Lower lobe of right lung (tissue), 2 donors: ENCODE results near the gene CCDC85C. TPM values are rescaled to one million over a fixed set of nuclear protein-coding genes. Genes with fewer than 3 reads are reported as not detected.
A peak's percentile ranks its signal among the peaks of the same experiment; 100 is the strongest.

Source experiments
- ATAC-seq, 2 donors: fragments of 200-7000 bp; cut with Tn5 transposase; one replicate each; pipeline ENCODE4 v1.9.1; 2020 to 2022; ENCODE audit warnings: mild to moderate bottlenecking in 2 of 2, moderate library complexity in 2 of 2
- DNase-seq: peaks from one replicate; pipeline ENCODE4 v3.0.0-alpha.2; 2020
- H3K27ac ChIP-seq: fragments of 200-600 bp; one replicate; pipeline ENCODE4 v1.8.0; 2022
- H3K27me3 ChIP-seq: fragments of 200-600 bp; one replicate; pipeline ENCODE4 v1.8.0; 2022; ENCODE audit warnings: low read depth
- H3K36me3 ChIP-seq: fragments of 200-600 bp; one replicate; pipeline ENCODE4 v1.8.0; 2022; ENCODE audit warnings: mild to moderate bottlenecking
- H3K4me1 ChIP-seq: fragments of 200-600 bp; one replicate; pipeline ENCODE4 v1.8.0; 2022
- H3K4me3 ChIP-seq: fragments of 200-600 bp; one replicate; pipeline ENCODE4 v1.8.0; 2022; ENCODE audit warnings: mild to moderate bottlenecking
- H3K9me3 ChIP-seq: fragments of 200-600 bp; one replicate; pipeline ENCODE4 v1.8.0; 2022
- intact Hi-C: fragments of 100-400 bp; cut with DNase I; formaldehyde crosslinking; loops from one replicate; pipeline ENCODE4 v1.11.0; 2022
- long read RNA-seq: library from polyadenylated mRNA; unstranded; transcript quantifications from one replicate; pipeline ENCODE4 v2.0.0, GENCODE V29; 2021
- total RNA-seq: library from RNA; stranded (reverse); fragmentation: NEBNext Ultra II Directional; extraction: Animal tissue kit (Norgen Biotek cat#: 25700); gene quantifications from one replicate; pipeline ENCODE4 v1.2.1, GENCODE V29; 2021
- TF ChIP-seq, protein P1 (sequence below): fragments of 200-600 bp; IDR thresholded peaks from one replicate; pipeline ENCODE4 v1.8.0; 2022; ENCODE audit warnings: antibody characterized with exemption, mild to moderate bottlenecking
- donor health status: DM: no; HTN: yes; CAD: no; lungs with severe emphysema.

CCDC85C gene
- total RNA-seq, result 15.3 TPM
- long read RNA-seq, partial matches to known transcripts, result 3 of 32 reads
- long read RNA-seq, other reads (novel, unspliced or antisense), result 29 of 32 reads

DNA sequence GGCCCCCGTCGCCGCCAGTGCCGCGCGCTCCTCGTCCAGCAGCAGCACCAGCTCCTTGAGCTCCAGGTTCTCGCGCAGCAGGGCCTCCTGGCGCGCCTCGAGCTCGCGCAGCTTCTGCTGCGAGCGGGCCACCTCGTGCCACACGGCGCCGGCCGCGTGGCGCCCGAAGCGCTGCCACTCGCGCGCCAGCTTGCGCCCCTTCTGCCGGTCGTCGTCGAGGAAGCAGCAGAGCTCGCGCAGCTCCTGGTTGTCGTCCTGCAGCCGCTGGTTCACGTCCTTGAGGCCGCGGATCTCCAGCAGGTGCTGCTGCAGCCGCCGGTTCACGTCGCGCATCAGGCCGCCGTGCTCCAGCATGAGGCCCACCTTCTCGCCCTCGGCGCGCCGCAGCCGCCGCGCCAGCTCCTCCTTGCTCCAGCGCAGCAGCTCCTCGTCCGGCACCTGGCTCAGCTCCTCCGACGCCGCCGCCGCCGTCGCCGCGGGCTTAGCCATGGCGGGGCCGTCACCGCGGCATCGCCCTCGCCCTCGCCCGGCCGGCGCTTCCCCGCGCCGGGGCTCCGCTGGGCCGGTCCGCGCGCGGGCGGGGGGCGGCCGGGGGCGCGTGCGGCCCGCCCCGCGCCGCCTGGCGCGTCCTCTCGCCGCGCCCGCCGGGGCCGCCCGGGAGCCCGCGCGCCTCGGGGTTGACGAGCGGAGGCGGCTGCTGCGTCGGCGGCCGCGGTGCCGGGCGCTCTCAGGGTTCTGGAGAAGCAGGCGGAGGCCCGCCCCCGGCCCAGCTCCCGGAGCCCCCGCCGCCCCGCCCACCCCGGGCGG, at the start of gene CCDC85C:
CCDC85C (minus strand) TSS at position 737 of the 807 bp plus-strand sequence; CDS start at position 489, 248 bp downstream.
- peak within 1 kb of the TSS; percentile 88 for H3K27ac ChIP-seq
- no peaks in the 10 kb centered on the region for H3K36me3 ChIP-seq
- TF ChIP-seq, protein P1, sequence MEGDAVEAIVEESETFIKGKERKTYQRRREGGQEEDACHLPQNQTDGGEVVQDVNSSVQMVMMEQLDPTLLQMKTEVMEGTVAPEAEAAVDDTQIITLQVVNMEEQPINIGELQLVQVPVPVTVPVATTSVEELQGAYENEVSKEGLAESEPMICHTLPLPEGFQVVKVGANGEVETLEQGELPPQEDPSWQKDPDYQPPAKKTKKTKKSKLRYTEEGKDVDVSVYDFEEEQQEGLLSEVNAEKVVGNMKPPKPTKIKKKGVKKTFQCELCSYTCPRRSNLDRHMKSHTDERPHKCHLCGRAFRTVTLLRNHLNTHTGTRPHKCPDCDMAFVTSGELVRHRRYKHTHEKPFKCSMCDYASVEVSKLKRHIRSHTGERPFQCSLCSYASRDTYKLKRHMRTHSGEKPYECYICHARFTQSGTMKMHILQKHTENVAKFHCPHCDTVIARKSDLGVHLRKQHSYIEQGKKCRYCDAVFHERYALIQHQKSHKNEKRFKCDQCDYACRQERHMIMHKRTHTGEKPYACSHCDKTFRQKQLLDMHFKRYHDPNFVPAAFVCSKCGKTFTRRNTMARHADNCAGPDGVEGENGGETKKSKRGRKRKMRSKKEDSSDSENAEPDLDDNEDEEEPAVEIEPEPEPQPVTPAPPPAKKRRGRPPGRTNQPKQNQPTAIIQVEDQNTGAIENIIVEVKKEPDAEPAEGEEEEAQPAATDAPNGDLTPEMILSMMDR, result no peak
- no peaks in the 10 kb centered on the region for H3K9me3 ChIP-seq
- no peak for DNase-seq
- H3K4me1 ChIP-seq, result peaks cover 55% of the 10 kb centered on the region
- peak within 1 kb of the TSS; percentile 89 for H3K4me3 ChIP-seq
- intact Hi-C loops, result no loop called here
- ATAC-seq, result no peak
- peaks cover 6% of the 10 kb centered on the region for H3K27me3 ChIP-seq

GRCh38 chr14:99651953-99652746, 48.1 kb upstream of the CCDC85C start:
- peaks cover 5% of the 10 kb centered on the region for H3K27me3 ChIP-seq

DNA sequence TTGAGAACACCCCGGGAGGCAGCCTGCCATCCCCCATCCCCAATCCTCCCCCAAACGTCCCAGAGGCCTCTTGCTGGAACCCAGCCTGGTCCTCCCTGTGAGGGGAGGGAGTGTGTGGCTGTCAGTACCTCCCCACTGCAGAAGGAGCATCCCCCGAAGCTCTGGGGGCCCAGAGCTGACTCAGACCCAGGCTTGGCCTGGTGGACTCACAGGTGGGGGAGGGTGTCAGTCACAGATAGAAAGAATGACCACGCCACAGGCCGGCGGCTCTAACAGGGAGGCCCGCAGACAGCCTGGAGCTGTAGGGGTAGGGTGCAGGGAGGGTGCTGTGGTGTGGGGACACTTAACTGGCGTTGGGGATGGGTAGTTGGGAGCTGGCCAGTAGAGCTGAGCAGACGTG, 46.2 kb upstream of the CCDC85C start:
- TF ChIP-seq, protein P1, result no peak
- peaks cover 6% of the 10 kb centered on the region for H3K4me1 ChIP-seq
- H3K36me3 ChIP-seq, result no peaks in the 10 kb centered on the region
- DNase-seq, result no peak
- H3K4me3 ChIP-seq, result no peak overlapping the region
- ATAC-seq, result no peak
- H3K9me3 ChIP-seq, result no peaks in the 10 kb centered on the region
- H3K27ac ChIP-seq, result no peak overlapping the region
- peaks cover 10% of the 10 kb centered on the region for H3K27me3 ChIP-seq
- intact Hi-C loops, result no loop called here

More at GRCh38 chr14:99651953-99652746, 48.1 kb upstream of the CCDC85C start:
- Histone ChIP-seq H3K9me3 (no peaks in the 10 kb centered on the region), H3K4me1 (no peaks in the 10 kb centered on the region), H3K36me3 (no peaks in the 10 kb centered on the region), H3K4me3 (no peak overlapping the region), H3K27ac (no peak overlapping the region)
- intact Hi-C loops, result no loop called here
- DNase-seq (no peak), ATAC-seq (no peak)
- TF ChIP-seq, protein P1, result no peak

DNA sequence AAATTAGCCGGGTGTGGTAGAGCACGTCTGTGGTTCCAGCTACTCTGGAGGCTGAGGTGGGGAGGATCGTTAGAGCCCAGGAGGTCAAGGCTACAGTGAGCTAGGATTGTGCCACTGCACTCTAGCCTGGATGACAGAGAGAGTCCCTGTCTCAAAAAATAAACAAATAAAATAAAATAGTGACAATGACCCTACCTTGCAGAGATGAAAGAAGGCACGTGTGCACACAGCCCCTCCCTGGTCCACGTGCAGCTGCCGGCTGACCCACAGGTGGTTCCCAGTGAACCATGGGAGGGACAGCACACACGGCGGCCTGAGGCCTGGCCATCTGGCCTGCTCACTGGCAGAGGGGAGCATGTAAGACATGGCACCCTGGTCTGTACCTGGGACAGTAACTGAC, 45.6 kb upstream of the CCDC85C start:
- Histone ChIP-seq H3K36me3 (no peaks in the 10 kb centered on the region), H3K4me3 (no peak overlapping the region), H3K27ac (no peak overlapping the region), H3K4me1 (peaks cover 9% of the 10 kb centered on the region), H3K27me3 (peaks cover 16% of the 10 kb centered on the region), H3K9me3 (no peaks in the 10 kb centered on the region)
- intact Hi-C loops, result no loop called here
- ATAC-seq (no peak), DNase-seq (no peak)
- TF ChIP-seq, protein P1, result no peak

GRCh38 chr14:99649219-99649618, 45.2 kb upstream of the CCDC85C start:
- intact Hi-C loops, result no loop called here
- peaks cover 18% of the 10 kb centered on the region for H3K27me3 ChIP-seq
- no peaks in the 10 kb centered on the region for H3K36me3 ChIP-seq
- no peak overlapping the region for H3K4me3 ChIP-seq
- H3K9me3 ChIP-seq, result no peaks in the 10 kb centered on the region
- TF ChIP-seq, protein P1, result no peak
- DNase-seq, result no peak
- peaks cover 11% of the 10 kb centered on the region for H3K4me1 ChIP-seq
- ATAC-seq, result no peak
- H3K27ac ChIP-seq, result no peak overlapping the region
